GM11168 (cell line): ENCODE measurements around the gene ABR.
"Not testable (repeated sequence)": the region's sequence is repeated elsewhere in the genome, so short reads cannot be mapped to it uniquely, and the experiment has no call there.

Experiments
- in situ Hi-C: fragments of 300-500 bp; cut with MboI; formaldehyde crosslinking; loops from one replicate; pipeline ENCODE4 v1.12.0; 2022; ENCODE audit warnings: low sequenced_read_pairs; ENCODE audit not compliant: unreplicated experiment

The ABR gene

GRCh38 chr17:1203111-1203966, 23.6 kb upstream of the ABR start:
- in situ Hi-C loops, result no loop called here

GRCh38 chr17:1202291-1202690, 22.5 kb upstream of the ABR start:
- in situ Hi-C loops, result no loop called here

GRCh38 chr17:1201132-1201702, 21.4 kb upstream of the ABR start:
- in situ Hi-C loops, result no loop called here

- in situ Hi-C loops, result not testable (repeated sequence)
These were observed 19.5 kb upstream of the ABR start for GRCh38 chr17:1199271-1199743.

- in situ Hi-C loops, result no loop called here
These were observed 18.2 kb upstream of the ABR start for GRCh38 chr17:1197781-1198490.

GRCh38 chr17:1197379-1197778, 17.6 kb upstream of the ABR start:
- in situ Hi-C loops, result no loop called here

- in situ Hi-C loops, result no loop called here
These were observed 17.2 kb upstream of the ABR start for GRCh38 chr17:1196946-1197345.

- in situ Hi-C loops, result no loop called here
These were observed 13.3 kb upstream of the ABR start for GRCh38 chr17:1192911-1193699.

GRCh38 chr17:1190751-1191331, 11.1 kb upstream of the ABR start:
- in situ Hi-C loops, result no loop called here

GRCh38 chr17:1188812-1189504, 9.2 kb upstream of the ABR start:
- in situ Hi-C loops, result no loop called here

GRCh38 chr17:1186923-1187771, 7.4 kb upstream of the ABR start:
- in situ Hi-C loops, result no loop called here

- in situ Hi-C loops, result no loop called here
These were observed 6.5 kb upstream of the ABR start for GRCh38 chr17:1186214-1186820.

- in situ Hi-C loops, result no loop called here
These were observed 3.5 kb upstream of the ABR start for GRCh38 chr17:1183171-1183873.

GRCh38 chr17:1182811-1183170, 3.0 kb upstream of the ABR start:
- in situ Hi-C loops, result no loop called here

GRCh38 chr17:1181753-1182137, 2.0 kb upstream of the ABR start:
- in situ Hi-C loops, result no loop called here

- in situ Hi-C loops, result no loop called here
These were observed 1.4 kb upstream of the ABR start for GRCh38 chr17:1180958-1181752.
